Measurements from ENCODE around the gene GPHN. TPM values are rescaled to one million over a fixed set of nuclear protein-coding genes. Genes with fewer than 3 reads are reported as not detected.

The GPHN gene
- polyA plus RNA-seq, 1 of the 3 experiments (the other 2 are of a cell fraction) = 6.9 TPM

DNA sequence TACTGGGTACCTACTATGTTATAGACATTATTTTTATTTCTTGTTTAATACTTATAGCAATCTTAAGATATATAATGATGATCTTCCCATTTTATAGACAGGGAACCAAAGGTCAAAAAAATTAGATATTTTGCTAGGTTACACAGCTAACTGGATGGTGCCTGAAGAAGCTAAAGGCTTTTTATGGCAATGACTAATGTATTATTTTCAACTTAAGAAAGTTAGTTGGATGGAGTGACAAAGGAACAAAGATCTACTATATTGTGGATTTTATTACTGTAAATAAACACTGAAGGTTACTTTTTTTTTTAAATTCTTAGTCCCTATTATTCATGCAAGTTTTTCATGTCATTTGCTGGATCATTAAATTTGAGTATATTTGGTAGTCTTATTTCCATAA, 227.9 kb downstream of the GPHN start (continued):
- TF ChIP-seq, protein P1, sequence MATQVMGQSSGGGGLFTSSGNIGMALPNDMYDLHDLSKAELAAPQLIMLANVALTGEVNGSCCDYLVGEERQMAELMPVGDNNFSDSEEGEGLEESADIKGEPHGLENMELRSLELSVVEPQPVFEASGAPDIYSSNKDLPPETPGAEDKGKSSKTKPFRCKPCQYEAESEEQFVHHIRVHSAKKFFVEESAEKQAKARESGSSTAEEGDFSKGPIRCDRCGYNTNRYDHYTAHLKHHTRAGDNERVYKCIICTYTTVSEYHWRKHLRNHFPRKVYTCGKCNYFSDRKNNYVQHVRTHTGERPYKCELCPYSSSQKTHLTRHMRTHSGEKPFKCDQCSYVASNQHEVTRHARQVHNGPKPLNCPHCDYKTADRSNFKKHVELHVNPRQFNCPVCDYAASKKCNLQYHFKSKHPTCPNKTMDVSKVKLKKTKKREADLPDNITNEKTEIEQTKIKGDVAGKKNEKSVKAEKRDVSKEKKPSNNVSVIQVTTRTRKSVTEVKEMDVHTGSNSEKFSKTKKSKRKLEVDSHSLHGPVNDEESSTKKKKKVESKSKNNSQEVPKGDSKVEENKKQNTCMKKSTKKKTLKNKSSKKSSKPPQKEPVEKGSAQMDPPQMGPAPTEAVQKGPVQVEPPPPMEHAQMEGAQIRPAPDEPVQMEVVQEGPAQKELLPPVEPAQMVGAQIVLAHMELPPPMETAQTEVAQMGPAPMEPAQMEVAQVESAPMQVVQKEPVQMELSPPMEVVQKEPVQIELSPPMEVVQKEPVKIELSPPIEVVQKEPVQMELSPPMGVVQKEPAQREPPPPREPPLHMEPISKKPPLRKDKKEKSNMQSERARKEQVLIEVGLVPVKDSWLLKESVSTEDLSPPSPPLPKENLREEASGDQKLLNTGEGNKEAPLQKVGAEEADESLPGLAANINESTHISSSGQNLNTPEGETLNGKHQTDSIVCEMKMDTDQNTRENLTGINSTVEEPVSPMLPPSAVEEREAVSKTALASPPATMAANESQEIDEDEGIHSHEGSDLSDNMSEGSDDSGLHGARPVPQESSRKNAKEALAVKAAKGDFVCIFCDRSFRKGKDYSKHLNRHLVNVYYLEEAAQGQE (IDR thresholded peaks at IDR 0.05; ENCODE audit: low read depth, low read length) = no peak
- TF ChIP-seq EP300 (IDR thresholded peaks at IDR 0.05; ENCODE audit: borderline replicate concordance in 1 of 2, low read depth in 1 of 2, low read length in 1 of 2) = no peak

DNA sequence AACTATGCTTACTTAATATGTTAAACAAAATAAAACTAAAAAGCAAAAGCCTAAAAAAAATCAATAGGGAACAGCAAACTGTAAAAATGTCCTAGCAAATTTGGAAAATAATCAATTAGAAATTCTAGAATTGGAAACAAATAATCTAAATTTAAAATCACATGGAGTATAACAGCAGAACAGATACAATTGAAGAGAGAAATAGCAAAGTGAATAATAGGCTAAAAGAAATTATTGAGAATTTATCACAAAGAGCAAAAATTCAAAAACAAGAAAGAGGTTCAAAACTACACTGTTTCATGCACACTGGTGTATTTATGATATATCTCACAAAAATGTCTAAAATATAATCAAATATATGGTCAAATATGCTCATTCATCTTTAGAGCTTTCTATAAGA, 231.9 kb downstream of the GPHN start:
- no peaks in the 10 kb centered on the region for H3F3A ChIP-seq (replicated peaks; ENCODE audit: insufficient read depth)
- POLR2A ChIA-PET = no interaction called here
- no peak overlapping the region for H3K4me3 ChIP-seq (ENCODE audit: low read depth in 2 of 2, low read length in 1 of 2)
- no peak overlapping the region for H2AFZ ChIP-seq (ENCODE audit: low read depth)
- CTCF ChIA-PET = interaction anchor here (1.3 to 1.8 kb wide), 2 partner anchors 14 to 16 kb away, joined by 3 to 4 read pairs; no protein-coding TSS in a partner anchor
- no peak overlapping the region for H3K9ac ChIP-seq
- peaks cover 0 to 7% of the 10 kb centered on the region in 2 experiments for H3K36me3 ChIP-seq (replicated peaks in 1 of 2; ENCODE audit: control insufficient read depth in 1 of 2, insufficient read depth in 2 of 2, low read length in 1 of 2)
- H3K79me2 ChIP-seq (ENCODE audit: insufficient read depth) = no peaks in the 10 kb centered on the region
- TF ChIP-seq NRF1 (IDR thresholded peaks at IDR 0.05; ENCODE audit: low read depth, low read length) (no peak), RFX5 (IDR thresholded peaks at IDR 0.05; ENCODE audit: low read length) (no peak), FOXJ3 (CRISPR knock-in tag; IDR thresholded peaks at IDR 0.05) (no peak)
- TF ChIP-seq, protein P2, sequence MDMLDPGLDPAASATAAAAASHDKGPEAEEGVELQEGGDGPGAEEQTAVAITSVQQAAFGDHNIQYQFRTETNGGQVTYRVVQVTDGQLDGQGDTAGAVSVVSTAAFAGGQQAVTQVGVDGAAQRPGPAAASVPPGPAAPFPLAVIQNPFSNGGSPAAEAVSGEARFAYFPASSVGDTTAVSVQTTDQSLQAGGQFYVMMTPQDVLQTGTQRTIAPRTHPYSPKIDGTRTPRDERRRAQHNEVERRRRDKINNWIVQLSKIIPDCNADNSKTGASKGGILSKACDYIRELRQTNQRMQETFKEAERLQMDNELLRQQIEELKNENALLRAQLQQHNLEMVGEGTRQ (IDR thresholded peaks at IDR 0.05; ENCODE audit: borderline replicate concordance, low read depth, low read length) = no peak
- no peak overlapping the region for H3K27ac ChIP-seq (ENCODE audit: low read depth in 2 of 2, low read length in 1 of 2)
- H3K9me2 ChIP-seq = no peaks in the 10 kb centered on the region
- H3K4me1 ChIP-seq (ENCODE audit: control insufficient read depth in 1 of 2, insufficient read depth in 2 of 2, low read depth in 1 of 2, low read length in 1 of 2) = no peaks in the 10 kb centered on the region
- no peak overlapping the region for H3K4me2 ChIP-seq
- H3K27me3 ChIP-seq (ENCODE audit: insufficient read depth) = no peaks in the 10 kb centered on the region
- 0 out of 2 replicates have a peak, but pooled peaks cover 12% of the 10 kb centered on the region for H3K9me3 ChIP-seq
- H4K20me1 ChIP-seq (ENCODE audit: insufficient read depth) = no peaks in the 10 kb centered on the region
- no peak for DNase-seq

DNA sequence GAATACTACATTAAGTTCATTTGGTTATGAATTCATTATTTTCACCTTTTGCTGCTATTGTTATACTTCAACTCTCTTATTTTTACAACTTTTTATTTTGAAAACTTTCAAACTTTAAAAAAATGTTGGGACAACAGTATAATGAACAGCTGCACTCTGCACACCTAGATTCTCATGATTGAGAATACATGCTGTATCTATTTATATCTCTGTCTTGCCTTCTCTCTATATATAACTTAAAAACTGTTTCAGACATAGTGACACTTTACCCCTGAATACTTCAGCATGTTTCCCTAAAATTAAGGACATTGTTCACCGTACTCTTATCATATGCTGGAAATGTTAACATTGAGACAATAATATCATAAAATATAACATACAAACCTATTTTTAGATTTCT, 237.1 kb downstream of the GPHN start:
- 0 out of 2 replicates have a peak, but pooled peaks cover 6% of the 10 kb centered on the region for H3K9me3 ChIP-seq
- TF ChIP-seq CHD2 (IDR thresholded peaks at IDR 0.05; ENCODE audit: low read length, partially characterized antibody) (no peak), YY1 (IDR thresholded peaks at IDR 0.05; ENCODE audit: low read depth) (no peak), FOXJ3 (CRISPR knock-in tag; IDR thresholded peaks at IDR 0.05) (no peak), EZH2phosphoT487 (IDR thresholded peaks at IDR 0.05; ENCODE audit: borderline replicate concordance, low read depth) (no peak), MXI1 (IDR thresholded peaks at IDR 0.05; ENCODE audit: low read depth, low read length) (no peak), GATA2 (CRISPR knock-in tag; IDR thresholded peaks at IDR 0.05) (no peak), TEAD4 (IDR thresholded peaks at IDR 0.05; ENCODE audit: borderline replicate concordance, insufficient read depth) (no peak), TCF12 (IDR thresholded peaks at IDR 0.05) (no peak)
- TF ChIP-seq, protein P1 (IDR thresholded peaks at IDR 0.05; ENCODE audit: low read depth, low read length) = no peak
- TF ChIP-seq, protein P3, sequence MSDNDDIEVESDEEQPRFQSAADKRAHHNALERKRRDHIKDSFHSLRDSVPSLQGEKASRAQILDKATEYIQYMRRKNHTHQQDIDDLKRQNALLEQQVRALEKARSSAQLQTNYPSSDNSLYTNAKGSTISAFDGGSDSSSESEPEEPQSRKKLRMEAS (IDR thresholded peaks at IDR 0.05; ENCODE audit: low read depth) = no peak
- H3K9me2 ChIP-seq = no peaks in the 10 kb centered on the region
- no peak overlapping the region for H2AFZ ChIP-seq (ENCODE audit: low read depth)
- no peak overlapping the region for H3K4me2 ChIP-seq
- H3K36me3 ChIP-seq (replicated peaks in 1 of 2; ENCODE audit: control insufficient read depth in 1 of 2, insufficient read depth in 2 of 2, low read length in 1 of 2) = peaks cover 0 to under 1% of the 10 kb centered on the region in 2 experiments
- H3K27me3 ChIP-seq (ENCODE audit: insufficient read depth) = no peaks in the 10 kb centered on the region
- H3K9ac ChIP-seq = no peak overlapping the region
- POLR2A ChIA-PET = no interaction called here
- no peaks in the 10 kb centered on the region; a peak in 1 of 4 replicates for H3K4me1 ChIP-seq (ENCODE audit: control insufficient read depth in 1 of 2, insufficient read depth in 2 of 2, low read depth in 1 of 2, low read length in 1 of 2)
- H3F3A ChIP-seq (replicated peaks; ENCODE audit: insufficient read depth) = no peaks in the 10 kb centered on the region
- CTCF ChIA-PET = interaction anchor here (1.1 to 2.0 kb wide), 2 partner anchors 13 to 121 kb away, joined by 3 to 9 read pairs; no protein-coding TSS in a partner anchor
- no peaks in the 10 kb centered on the region for H3K79me2 ChIP-seq (ENCODE audit: insufficient read depth)
- H3K4me3 ChIP-seq (ENCODE audit: low read depth in 2 of 2, low read length in 1 of 2) = no peak overlapping the region
- DNase-seq = no peak
- H3K27ac ChIP-seq (ENCODE audit: low read depth in 2 of 2, low read length in 1 of 2) = no peak overlapping the region
- H4K20me1 ChIP-seq (ENCODE audit: insufficient read depth) = no peaks in the 10 kb centered on the region
- 97% methylated on average over 1 of the region's 1 CpG for WGBS (ENCODE audit: low lambda C conversion rate)

Data from SK-N-SH (cell line).